GM19372 (cell line): ENCODE measurements around the gene FRMD4A.

Source experiments
- ATAC-seq: cut with Tn5 transposase; IDR thresholded peaks from one replicate; pipeline ENCODE4 v1.9.1; 2021; ENCODE audit warnings: mild to moderate bottlenecking, low read depth, moderate library complexity; ENCODE audit not compliant: unreplicated experiment

The FRMD4A gene

DNA sequence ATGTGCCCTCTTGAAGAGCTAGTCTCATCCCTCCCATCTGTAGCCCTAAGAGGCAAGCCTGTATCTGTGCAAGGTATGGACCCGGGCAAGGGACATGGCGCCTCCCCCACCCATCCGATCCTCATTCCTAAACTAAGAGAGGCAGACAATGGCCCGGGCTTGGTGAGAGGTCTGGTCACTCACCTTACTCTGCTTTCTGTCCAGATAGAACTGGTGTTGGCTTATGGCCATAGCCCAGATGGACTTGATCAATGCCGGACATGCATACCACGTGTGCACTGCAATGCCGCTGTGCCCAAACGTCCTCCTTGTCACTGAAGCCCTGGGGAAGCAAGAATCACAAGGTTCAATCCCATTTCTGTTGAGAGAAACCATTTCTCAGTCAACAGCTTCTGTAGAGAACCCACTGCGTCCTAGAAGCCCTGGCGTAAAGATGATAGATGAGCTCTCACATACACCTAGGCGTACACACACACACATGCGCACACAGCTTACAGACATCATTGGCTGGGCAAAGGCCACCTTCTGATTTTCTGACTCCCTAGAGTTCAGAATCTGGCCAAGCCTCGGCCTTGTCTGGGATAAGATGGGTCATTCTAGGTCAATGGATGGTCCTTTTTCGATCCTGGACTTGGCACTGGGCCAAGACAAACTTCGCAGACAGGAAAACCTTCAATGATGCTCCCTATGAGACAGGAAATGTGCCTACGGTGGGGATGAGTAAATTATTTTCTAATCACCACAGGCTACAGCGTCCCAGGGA is 629.4 kb downstream of the FRMD4A start:
- no peak for ATAC-seq

DNA sequence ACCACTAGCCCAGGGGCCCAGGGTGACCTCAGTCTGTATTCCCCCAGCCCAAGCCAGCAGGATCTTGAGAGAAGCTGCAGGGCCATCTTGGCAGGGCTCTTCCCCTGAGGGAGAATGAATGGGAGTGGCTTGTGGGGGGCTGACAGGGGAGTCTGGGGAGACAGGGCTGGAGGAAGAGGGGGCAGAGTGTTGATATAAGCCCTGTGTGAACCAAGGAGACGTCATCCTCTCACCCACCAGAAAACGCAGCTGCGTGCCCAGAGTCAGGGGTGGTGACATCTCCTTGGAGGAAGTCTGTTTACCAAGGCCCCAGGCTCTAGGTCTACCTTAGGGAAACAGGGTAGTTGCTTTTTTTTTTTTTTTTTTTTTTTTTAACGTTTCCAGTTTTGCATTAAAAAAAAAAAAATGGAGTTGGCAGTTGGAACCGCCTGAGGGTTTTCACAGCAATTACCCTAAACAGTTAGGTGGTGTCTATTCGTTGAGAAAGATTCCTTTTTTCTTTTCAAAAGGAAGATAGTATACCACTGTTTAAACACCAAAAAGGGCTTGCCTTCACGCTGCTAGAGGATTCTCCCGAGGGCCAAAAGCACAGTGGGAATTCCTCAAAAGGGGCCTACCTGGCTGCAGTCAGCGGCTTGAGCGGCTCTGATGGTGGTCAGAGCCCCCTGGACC is 630.1 kb downstream of the FRMD4A start:
- no peak for ATAC-seq

DNA sequence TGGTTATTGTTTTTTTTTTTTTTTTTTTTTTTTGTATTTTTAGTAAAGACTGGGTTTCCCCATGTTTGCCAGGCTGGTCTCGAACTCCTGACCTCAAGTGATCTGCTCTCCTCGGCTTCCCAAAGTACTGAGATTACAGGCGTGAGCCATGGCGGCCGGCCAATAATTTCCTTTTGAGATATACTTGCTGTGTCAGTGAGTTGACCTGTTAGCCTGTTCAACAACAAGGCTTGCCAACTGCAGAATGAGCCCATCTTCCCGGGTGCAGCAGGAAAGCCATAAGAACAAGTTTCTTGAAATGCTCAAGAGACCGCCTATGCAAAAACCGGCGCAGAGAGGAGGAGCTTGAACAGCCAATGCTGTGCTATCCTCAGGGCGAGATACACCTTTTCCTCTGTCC is 631.5 kb downstream of the FRMD4A start:
- no peak for ATAC-seq

DNA sequence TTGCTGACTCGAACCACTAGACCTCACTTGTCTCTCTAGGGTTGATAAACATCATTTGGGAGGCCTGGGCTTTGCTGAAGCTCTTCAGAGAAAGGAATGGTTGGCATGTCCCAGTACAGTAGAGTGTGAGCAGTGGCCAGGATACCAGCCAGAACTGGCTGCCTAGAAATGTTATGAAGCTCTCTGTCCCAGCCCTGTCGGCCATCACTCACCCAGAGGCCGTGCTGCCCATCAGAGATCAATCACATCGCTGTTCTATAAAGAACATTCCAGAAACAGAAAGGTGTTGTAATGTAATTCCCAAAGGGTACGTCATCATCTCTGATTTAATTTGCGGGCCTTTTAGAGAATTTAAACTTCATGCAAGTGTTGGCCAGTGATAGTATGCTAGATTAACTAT is 632.5 kb downstream of the FRMD4A start:
- ATAC-seq, result no peak

DNA sequence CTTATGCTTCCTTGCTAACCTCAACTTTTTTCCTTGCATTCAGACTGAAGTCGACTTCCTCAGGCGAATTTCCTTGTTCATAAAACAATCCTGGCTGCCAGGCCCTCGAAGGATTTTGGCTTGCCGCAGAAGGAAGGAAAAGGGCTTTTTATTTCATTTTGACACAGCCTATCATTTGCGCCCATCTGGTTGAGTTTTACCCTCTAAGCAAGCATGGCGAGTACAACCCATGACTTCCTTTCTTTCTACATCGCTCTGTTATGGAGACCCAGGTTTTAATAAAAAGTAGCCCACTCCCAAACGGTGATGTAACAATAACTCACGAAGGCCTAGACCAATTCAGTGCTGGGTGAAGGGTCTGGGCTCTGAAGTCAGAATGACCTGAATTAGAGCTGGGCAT is 634.7 kb downstream of the FRMD4A start:
- no peak for ATAC-seq

DNA sequence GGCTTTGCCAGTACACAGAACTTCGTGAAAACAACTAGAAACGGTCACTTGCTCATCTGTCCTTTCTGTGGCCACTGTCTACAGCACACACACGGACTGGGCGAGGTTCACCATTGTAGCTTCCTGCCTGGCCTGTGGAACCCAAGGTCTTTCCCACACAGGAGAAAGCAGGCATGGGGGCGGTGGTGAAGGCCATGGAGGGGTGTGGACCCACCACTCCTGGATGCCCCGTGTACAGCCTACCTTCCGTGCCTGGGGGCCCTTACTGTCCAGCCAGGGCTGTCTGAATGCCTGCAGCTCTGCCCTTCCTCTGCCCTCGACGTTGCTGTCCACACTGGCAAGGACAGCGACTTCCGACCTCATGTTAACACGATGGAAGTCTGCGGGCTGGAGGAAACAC is 635.1 kb downstream of the FRMD4A start:
- no peak for ATAC-seq

DNA sequence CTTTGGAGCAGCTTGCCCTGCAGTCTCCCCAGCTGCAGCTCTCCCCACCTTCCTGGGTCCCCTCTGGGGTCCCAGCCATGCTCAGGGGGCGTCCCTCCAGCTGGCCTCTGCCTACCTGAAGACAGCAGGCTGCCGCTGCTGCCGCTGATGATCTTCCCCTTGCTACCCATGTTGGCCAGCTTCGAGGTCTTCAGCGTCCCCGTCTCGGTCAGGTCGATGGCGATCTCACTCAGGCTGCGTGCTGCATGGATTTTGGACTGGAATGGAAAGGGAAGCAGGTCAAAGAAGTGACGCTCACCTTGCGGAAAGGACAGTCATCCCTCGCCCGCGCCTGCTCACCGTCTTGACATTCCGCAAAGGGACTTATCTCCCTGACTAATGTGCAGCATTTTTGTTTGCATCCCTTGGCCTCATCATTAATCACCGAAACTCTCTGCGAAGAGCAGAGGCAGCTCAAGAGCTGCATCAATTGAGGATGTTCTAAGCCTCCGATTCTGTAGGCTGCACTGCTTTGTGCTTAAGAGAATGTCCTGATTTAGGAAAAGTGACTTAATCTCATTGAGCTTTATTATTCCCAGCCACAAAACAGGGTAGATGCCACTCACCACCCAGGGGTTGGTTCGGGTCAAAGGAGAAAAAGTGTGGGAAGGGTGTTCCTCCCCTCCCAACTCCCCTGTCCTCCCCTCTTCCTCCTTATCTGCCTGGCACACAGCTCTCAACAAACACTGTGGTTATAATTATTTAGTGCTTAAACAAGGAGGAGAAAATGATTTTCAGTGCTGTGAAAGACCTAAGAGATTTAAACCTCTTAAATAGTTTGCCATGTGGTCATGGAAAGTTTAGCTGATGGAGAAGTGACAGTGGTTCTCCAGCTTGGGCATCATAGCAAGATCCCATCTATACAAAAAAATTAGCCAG is 636.7 kb downstream of the FRMD4A start:
- no peak for ATAC-seq

DNA sequence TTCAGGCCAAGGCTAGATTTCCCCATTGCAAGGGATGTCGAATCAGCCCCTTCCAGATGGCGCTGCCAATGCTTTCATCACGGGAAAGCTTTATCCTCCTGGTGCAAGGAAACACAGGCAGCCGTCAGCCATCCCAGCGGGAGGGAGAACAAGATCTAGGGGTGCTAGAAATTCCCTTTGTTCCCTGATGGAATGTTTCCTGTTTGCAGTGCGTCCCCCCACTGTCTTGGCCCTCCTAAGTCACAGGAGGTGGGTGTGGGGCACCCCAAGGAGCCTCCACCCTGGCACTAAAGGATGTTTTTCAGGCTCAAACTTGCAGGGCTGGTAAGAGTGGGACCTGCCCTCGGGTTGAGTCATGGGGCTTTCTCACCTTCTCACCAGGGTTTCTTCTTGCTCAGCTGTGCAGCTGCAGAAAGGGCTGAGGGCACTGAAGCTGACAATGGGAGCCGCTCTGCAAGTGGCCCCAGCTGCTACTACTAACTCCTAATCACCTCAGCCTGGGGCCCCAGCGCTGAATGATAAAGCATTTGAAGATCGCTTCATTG is 640.4 kb downstream of the FRMD4A start:
- no peak for ATAC-seq

DNA sequence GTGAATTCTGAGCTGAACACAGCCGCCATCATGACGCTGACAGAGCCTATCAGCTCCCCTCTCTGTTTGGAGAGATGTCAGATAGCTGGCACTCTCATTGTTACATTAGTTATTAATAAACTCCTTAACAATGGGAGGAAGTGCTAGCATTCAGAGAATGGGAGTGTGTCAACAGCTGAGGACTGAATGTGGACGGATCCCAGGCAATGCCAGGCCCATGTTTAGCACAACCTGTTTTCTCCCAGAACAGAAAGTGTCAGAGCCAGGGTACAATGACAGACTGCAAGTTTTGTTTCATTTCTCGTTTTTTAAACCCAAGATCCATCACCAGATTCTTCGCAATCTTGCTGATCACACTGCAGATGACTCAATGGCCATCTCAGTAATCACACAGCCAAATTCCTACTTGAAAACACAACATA is 644.4 kb downstream of the FRMD4A start:
- no peak for ATAC-seq

DNA sequence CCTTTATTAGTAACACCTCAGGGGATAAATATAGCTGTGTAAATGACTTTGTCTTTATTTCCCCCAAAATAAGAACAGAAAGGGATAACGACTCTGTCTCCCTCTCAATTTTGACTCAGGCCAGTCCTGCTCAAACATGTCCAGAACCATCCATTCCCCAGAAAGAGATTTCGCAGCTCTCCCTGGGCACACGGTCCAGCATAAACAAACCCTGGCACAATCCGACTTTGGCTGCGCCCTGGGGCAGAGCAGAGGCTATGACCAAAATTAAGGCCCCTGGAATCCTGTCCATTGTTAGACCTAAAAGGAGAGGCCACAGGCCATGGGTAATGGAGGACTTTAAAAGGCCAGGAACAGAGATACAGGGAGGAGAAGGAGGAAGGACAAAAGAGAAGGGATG is 644.8 kb downstream of the FRMD4A start:
- ATAC-seq, result no peak

DNA sequence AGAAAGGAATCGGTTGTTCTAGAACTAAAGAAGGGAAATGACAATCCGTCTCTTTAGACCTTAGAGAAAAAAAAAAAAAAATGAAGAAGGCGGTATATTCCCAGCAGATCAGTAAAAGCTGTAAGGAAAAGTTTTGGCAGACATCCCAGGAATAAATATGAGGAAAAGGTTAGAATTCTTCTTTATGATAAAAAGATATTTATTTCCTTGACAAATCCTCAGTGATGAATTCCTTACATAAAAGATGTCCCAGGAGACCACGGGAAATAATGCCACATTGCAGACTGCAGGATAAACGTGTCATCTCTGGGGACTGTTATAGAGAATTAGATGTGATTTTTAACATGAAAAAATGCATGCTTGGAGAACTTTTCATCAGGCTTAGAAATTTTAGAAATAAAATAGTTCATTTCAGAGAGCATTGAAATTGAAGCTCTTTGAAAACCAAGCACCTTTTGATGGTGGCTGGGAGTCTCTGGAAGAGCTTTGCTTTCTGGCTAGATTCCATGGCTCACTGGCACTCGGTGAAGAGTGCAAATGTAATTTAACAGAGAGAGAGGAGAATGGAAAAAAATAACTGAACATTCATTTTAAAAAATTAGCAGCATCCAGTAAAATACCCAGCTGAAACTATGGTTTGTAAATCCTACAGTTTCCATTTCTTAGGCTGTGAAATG is 645.8 kb downstream of the FRMD4A start:
- no peak for ATAC-seq

DNA sequence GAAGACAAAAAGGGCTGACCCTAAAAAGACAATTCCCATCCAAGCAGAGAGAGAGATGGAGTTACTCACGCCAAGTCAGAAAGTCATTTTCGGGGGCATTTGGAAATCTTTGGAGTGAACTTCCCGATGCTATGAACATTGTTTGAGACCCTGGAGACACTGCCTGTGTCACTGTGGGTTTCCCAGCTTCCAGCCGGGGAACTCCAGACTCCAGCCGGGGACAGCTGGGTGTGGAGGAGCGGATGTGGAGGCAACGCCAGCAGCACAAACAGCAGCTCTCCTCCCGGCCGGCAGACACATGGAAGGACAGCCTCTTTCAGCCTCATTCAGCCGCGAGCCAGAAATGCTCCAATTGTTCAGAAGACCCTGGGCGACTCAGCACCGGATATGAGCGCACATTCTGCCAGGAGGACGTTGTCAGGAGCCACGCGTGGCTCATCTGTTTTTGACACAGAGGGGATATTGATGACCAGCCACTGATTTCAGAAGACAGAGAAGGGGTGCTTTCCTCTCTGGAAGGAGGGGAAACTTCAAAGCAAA is 646.4 kb downstream of the FRMD4A start:
- no peak for ATAC-seq

DNA sequence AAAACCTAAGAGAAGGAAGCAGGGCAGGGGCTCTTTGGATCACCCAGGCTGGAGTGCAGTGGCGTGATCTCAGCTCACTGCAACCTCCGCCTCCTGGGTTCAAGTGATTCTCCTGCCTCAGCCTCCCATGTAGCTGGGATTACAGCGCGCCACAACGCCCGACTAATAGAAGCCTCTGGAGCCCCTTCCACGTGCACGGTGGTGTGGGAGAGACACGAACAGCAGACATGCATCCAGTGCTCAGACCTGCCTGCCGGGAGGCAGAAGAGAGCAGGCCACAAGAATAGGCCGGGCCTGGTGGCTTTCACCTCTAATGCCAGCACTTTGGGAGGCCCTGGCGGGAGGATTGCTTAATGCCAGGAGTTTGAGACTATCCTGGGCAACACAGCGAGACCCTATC is 647.7 kb downstream of the FRMD4A start:
- no peak for ATAC-seq

DNA sequence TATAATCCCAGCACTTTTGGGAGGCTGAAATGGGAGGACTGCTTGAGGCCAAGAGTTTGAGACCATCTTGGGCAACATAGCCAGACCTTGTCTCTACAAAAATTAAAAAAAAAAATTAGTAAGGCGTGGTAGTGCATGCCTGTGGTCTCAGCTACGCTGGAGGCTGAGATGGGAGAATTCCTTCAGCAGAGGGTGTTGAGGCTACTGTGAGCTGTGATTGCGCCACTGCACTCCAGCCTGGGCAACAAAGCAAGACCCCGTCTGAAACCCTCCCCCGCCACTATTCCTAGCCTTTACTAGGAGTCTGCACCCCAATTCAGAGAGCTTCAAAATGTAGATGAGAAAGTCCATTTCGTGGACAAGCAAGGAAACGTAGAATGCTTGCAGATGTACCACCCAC is 648.8 kb downstream of the FRMD4A start:
- ATAC-seq, result no peak

DNA sequence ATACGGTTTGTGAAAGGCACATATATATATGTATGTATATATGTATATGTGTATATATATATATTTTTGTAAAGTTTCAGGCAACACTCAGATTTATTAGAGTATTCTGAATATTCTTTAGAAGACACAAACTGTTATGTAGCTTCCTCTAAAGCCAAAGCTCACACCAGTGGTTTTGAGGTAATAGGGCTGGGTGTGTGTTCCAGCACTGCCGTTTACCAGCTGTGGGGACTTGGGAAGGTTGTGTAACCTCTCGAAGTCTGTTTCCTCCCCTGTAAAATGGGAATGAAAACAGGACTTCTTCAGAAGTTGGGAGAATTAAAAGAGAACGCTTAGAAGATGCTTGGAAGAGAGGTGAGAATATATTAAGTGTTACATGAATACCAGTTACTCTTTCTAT is 649.2 kb downstream of the FRMD4A start:
- no peak for ATAC-seq

DNA sequence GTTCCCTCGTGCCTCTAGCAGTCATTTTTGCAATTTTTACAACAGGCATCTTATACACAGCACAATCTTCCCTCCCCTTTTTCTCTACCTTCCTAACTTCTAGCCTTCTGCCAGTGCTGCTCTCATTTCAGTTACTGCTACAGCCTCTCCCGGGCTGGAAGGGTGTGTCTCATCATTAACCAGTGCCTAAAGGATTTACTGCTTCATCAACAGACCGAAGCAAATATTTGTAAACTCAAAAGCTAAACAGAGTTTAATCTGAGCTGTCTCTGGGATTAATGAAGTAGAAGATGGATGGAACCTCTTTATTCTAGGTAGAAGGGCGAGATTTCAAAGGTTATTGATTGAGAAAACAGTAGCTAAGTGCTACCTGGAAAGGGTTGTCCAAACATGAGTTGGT is 649.6 kb downstream of the FRMD4A start:
- no peak for ATAC-seq

DNA sequence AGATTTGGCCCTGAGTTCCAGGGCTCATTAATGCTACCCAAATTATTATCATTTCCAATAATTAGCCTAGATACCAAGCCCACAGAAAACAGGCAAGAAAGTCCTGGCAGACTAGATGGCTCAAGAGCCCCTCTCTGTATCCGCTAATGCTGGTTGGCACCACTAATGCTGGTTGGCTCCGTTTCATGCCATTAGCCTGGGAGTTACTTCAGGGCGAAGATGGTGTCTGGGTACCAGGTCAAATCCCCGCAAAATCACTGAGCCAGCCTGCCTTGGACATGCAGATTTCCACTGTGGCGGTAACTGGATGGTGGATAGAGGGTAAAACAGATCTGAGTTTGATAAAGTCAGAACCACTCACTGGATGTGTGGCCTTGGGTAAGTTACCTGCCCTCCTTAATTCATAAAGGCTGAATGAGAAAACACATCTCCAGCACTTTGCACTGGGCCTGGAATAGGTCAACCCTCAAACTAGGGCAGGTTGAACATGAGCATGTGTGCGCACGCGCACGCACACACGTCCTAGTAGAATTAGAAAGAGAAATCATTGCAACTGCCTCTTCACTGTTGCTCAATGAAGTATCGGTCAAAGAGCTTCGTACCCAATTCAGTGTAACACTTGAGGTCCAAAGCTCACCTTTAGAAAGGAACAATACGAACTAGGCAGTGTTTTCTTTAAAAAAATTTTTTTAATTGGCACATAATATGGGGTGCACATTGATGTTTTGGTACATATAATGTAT is 652.5 kb downstream of the FRMD4A start:
- ATAC-seq, result no peak

DNA sequence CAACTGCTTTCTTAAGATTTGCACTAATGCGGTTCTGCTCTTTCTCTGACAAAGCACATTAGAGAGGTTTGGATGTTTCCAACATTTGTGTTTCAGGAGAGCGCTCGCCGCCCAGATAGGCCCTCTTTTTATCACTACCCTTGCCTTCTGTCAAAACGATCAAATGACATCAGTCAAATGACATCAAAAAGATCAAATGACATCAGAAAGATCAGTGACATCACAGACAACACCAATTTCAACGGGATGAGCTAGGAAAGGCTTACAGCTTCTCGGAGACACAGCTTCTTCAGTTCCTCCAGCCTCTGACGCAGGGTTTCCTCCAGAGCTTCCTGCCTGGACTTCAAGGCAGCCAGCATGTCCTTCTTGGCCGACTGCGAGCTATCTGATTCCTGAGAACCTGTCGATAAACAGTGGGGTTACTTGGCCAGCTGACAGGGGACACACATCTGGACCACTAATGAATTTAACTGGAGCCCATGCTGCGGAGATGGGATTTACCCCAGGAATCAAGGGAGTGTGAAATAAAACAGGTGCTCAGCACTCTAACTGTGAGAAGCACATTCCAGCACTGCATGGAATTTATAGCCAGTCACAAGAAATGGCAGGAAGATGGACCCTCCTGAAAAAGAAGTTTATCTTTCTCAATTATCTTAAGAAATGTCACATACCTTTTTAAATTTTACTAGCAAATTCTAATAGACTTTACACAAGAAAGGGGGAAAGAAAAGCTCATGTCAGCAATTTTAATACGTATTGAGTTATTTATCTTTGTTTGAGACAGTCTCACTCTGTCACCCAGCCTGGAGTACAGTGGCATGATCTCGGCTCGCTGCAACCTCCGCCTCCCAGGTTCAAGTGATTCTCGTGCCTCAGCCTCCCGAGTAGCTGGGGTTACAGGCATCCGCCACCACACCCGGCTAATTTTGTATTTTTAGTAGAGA is 655.8 kb downstream of the FRMD4A start:
- no peak for ATAC-seq
